Subcutaneous adipose tissue (tissue), 4 donors: ENCODE data around the gene NIN. TPM values are rescaled to one million over a fixed set of nuclear protein-coding genes. Genes with fewer than 3 reads are reported as not detected.

ENCODE experiments used
- small RNA-seq: library from RNA; depleted of rRNA; stranded (forward); fragments of <200 nt; gene quantifications from one replicate; pipeline ENCODE3, GENCODE V24; 2016
- total RNA-seq, 4 donors: library from RNA; depleted of rRNA; stranded (reverse); fragments of >200 nt; gene quantifications; one replicate each; pipeline ENCODE4 v1.1.0, GENCODE V29; 2016

Gene NIN
- total RNA-seq, 4 donors from 2014 or later = 33.2 to 44.0 (median 40.6) TPM

Small RNA genes lying within 50 kb of the gene (small RNA-seq; reads per million reads assigned to genes)
- not detected for gene RF00593

Other genes starting within 250 kb of the NIN start
- gene SAV1, start 162.9 kb downstream of the NIN start, total RNA-seq = 10 to 100 TPM; 42.5 to 77.8 (median 54.6) TPM
- gene ABHD12B, start 40.9 kb upstream of the NIN start, total RNA-seq = not detected
- 100 to 1,000 TPM; 102 to 201 (median 147) TPM for gene PYGL, start 113.3 kb upstream of the NIN start, total RNA-seq